ENCODE data around the gene DDX51.

GRCh38 chr12:132159555-132160003 is 15.5 kb upstream of the DDX51 start:
- no peak for TF ChIP-seq CTCF (IDR thresholded peaks at IDR 0.05 in 2 of 3, conservative IDR thresholded peaks at IDR 0.05 in 1 of 3; ENCODE audit: borderline replicate concordance in 1 of 3, insufficient read depth in 1 of 3, low read depth in 2 of 3, low read length in 2 of 3)
- TF ChIP-seq YY1 (IDR thresholded peaks at IDR 0.05; ENCODE audit: extremely low read depth, insufficient replicate concordance, low read depth, low read length): no peak
- no peak for TF ChIP-seq REST (IDR thresholded peaks at IDR 0.05; ENCODE audit: low read depth)
- no peak for TF ChIP-seq SP1 (IDR thresholded peaks at IDR 0.05; ENCODE audit: low read depth)
- TF ChIP-seq POLR2AphosphoS5 (IDR thresholded peaks at IDR 0.05; ENCODE audit: low read depth, low read length): no peak

Measured in HCT116 (cell line).